OCI-LY1 (cell line): ENCODE data around the gene GPR173.

Experiments used
- EZH2 ChIP-seq: fragments of 200-600 bp; sonication (generic), shearing (Covaris generic); IDR thresholded peaks from 2 replicates; pipeline ENCODE4 v1.8.0; 2017; ENCODE audit warnings: borderline replicate concordance, mixed run types, mild to moderate bottlenecking, antibody characterized with exemption, low read length, moderate library complexity, mixed read lengths
- TF ChIP-seq, protein P1 (sequence below): fragments of 200-600 bp; sonication (generic), shearing (Covaris generic); IDR thresholded peaks from 2 replicates; pipeline ENCODE4 v1.5.1; 2017; ENCODE audit warnings: mild to moderate bottlenecking, antibody characterized with exemption, low read length, moderate library complexity, mixed read lengths

DNA sequence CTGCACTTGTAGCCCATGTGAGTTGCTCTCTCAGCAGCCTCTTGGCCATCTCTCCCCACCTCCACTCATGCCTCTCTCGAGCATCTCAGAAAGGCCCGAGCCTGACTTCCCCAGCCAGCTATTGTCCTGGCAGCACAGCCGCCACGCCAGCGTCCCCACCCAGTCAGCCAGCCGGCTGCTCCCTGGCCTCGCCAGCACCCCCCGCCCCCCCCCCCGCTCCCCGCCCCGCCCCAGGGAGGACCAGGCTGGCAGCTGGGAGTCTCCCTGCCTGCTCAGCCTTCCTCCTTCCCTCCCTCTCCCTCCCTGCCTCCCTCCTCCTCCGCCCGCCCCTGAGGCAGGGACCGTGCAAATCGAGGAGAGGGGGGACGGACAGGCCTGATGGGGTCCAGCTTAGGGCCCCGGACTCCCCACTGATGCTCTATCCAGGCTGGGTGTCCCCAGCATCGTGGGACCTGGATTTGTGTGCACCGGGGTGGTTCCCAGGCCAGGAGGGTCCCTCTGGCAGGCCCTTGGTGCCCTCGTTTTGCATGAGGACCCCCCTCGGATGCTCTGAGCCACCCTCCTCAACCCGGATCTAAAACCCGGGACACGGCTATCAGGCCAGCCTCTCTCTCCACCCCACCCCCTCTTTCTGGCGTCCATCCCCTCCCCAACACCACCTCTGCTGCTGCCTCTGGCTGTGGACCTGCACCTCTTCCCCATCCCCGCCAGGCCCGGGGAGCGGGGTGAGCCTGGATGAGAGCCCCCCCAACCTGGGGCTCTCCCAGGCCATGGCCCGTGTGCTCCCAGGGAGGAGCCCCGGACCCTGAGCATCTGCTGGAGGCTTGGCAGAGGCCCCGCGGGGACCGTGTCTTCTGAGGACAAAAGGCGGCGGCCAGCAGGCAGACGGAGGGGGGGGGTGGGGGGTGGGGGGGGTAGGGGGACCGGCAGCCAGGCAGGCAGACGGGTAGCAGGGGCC, at the start of gene GPR173:
- TF ChIP-seq, protein P1, sequence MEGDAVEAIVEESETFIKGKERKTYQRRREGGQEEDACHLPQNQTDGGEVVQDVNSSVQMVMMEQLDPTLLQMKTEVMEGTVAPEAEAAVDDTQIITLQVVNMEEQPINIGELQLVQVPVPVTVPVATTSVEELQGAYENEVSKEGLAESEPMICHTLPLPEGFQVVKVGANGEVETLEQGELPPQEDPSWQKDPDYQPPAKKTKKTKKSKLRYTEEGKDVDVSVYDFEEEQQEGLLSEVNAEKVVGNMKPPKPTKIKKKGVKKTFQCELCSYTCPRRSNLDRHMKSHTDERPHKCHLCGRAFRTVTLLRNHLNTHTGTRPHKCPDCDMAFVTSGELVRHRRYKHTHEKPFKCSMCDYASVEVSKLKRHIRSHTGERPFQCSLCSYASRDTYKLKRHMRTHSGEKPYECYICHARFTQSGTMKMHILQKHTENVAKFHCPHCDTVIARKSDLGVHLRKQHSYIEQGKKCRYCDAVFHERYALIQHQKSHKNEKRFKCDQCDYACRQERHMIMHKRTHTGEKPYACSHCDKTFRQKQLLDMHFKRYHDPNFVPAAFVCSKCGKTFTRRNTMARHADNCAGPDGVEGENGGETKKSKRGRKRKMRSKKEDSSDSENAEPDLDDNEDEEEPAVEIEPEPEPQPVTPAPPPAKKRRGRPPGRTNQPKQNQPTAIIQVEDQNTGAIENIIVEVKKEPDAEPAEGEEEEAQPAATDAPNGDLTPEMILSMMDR: no peak
- TF ChIP-seq EZH2: no peak
